Mesothelial cell of epicardium (in vitro differentiated cells): ENCODE measurements around the gene RXFP1. TPM values are rescaled to one million over a fixed set of nuclear protein-coding genes. Genes with fewer than 3 reads are reported as not detected.

ENCODE experiments used
- DNase-seq, 2 experiments: peaks; one replicate each; pipeline ENCODE4 v3.0.0; 2021; ENCODE audit warnings: low spot score in 2 of 2; ENCODE audit not compliant: unreplicated experiment in 2 of 2
- H3K27ac Mint-ChIP-seq: 2 replicates; pipeline ENCODE4 v1.8.0; 2021; ENCODE audit warnings: mixed read lengths
- H3K27me3 Mint-ChIP-seq: 2 replicates; pipeline ENCODE4 v1.8.0; 2021; ENCODE audit warnings: low read depth, mixed read lengths
- H3K36me3 Mint-ChIP-seq: 2 replicates; pipeline ENCODE4 v1.8.0; 2021; ENCODE audit warnings: mixed read lengths
- H3K4me1 Mint-ChIP-seq: 2 replicates; pipeline ENCODE4 v1.8.0; 2021; ENCODE audit warnings: mixed read lengths
- H3K4me3 Mint-ChIP-seq: 2 replicates; pipeline ENCODE4 v1.8.0; 2021; ENCODE audit warnings: mild to moderate bottlenecking, moderate library complexity, mixed read lengths
- H3K9me3 Mint-ChIP-seq: 2 replicates; pipeline ENCODE4 v1.8.0; 2021; ENCODE audit warnings: mixed read lengths
- total RNA-seq: library from RNA; stranded (reverse); gene quantifications from 3 replicates; pipeline ENCODE4 v1.2.1, GENCODE V29; 2021
- TF ChIP-seq, protein P1 (sequence below): fragments of 200-600 bp; sonication (generic); IDR thresholded peaks from one replicate; pipeline ENCODE4 v1.5.0; 2021; ENCODE audit warnings: antibody characterized with exemption; ENCODE audit not compliant: unreplicated experiment

The RXFP1 gene
- total RNA-seq, 1 donor from 2014 or later, result 0.07 TPM

GRCh38 chr4:158581161-158581560 is 59.5 kb downstream of the RXFP1 start:
- peaks cover 3% of the 10 kb centered on the region for H3K9me3 Mint-ChIP-seq
- TF ChIP-seq, protein P1, sequence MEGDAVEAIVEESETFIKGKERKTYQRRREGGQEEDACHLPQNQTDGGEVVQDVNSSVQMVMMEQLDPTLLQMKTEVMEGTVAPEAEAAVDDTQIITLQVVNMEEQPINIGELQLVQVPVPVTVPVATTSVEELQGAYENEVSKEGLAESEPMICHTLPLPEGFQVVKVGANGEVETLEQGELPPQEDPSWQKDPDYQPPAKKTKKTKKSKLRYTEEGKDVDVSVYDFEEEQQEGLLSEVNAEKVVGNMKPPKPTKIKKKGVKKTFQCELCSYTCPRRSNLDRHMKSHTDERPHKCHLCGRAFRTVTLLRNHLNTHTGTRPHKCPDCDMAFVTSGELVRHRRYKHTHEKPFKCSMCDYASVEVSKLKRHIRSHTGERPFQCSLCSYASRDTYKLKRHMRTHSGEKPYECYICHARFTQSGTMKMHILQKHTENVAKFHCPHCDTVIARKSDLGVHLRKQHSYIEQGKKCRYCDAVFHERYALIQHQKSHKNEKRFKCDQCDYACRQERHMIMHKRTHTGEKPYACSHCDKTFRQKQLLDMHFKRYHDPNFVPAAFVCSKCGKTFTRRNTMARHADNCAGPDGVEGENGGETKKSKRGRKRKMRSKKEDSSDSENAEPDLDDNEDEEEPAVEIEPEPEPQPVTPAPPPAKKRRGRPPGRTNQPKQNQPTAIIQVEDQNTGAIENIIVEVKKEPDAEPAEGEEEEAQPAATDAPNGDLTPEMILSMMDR, result no peak
- no peaks in the 10 kb centered on the region for H3K36me3 Mint-ChIP-seq
- H3K27me3 Mint-ChIP-seq, result no peaks in the 10 kb centered on the region
- DNase-seq, result no peak
- H3K4me1 Mint-ChIP-seq, result peaks cover 3% of the 10 kb centered on the region
- no peak overlapping the region for H3K4me3 Mint-ChIP-seq
- H3K27ac Mint-ChIP-seq, result no peak overlapping the region

DNA sequence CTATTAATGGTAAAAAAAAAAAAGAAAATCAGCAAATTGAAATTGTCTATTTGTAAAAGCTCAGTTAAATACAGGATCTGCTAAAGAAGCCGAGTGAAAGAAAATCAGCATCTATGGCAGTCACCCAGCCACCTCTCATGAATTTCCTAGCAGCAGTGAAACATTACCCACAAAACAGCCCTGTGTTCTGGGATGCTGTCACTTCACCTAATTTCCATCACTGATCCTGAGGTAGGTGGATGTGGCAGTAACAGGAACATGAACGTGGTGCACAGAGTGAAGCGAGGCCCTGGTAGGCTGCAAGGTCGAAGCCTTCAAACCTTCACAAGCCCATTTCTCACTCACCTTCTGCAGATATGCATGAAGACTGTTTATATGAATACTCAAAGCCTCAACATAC is 65.2 kb downstream of the RXFP1 start:
- Mint-ChIP-seq H3K4me1 (peaks cover 6% of the 10 kb centered on the region), H3K36me3 (no peaks in the 10 kb centered on the region), H3K4me3 (no peak overlapping the region), H3K27me3 (no peaks in the 10 kb centered on the region), H3K9me3 (no peaks in the 10 kb centered on the region), H3K27ac (no peak overlapping the region)
- TF ChIP-seq, protein P1, result no peak
- DNase-seq, result no peak

GRCh38 chr4:158588285-158588684 is 66.6 kb downstream of the RXFP1 start:
- H3K27me3 Mint-ChIP-seq, result no peaks in the 10 kb centered on the region
- peaks cover 6% of the 10 kb centered on the region for H3K4me1 Mint-ChIP-seq
- H3K27ac Mint-ChIP-seq, result no peak overlapping the region

GRCh38 chr4:158588777-158589176 is 67.1 kb downstream of the RXFP1 start:
- no peaks in the 10 kb centered on the region for H3K9me3 Mint-ChIP-seq
- TF ChIP-seq, protein P1, result no peak
- DNase-seq, result no peak
- peaks cover 7% of the 10 kb centered on the region for H3K4me1 Mint-ChIP-seq
- no peak overlapping the region for H3K4me3 Mint-ChIP-seq
- H3K36me3 Mint-ChIP-seq, result no peaks in the 10 kb centered on the region
- no peak overlapping the region for H3K27ac Mint-ChIP-seq
- H3K27me3 Mint-ChIP-seq, result no peaks in the 10 kb centered on the region

More at GRCh38 chr4:158588285-158588684, 66.6 kb downstream of the RXFP1 start:
- Mint-ChIP-seq H3K36me3 (no peaks in the 10 kb centered on the region), H3K9me3 (no peaks in the 10 kb centered on the region), H3K4me3 (no peak overlapping the region)
- DNase-seq, result no peak
- TF ChIP-seq, protein P1, result no peak

- Mint-ChIP-seq H3K27ac (no peak overlapping the region), H3K4me3 (no peak overlapping the region), H3K36me3 (no peaks in the 10 kb centered on the region), H3K27me3 (no peaks in the 10 kb centered on the region), H3K4me1 (peaks cover 10% of the 10 kb centered on the region), H3K9me3 (no peaks in the 10 kb centered on the region)
- DNase-seq, result no peak
- TF ChIP-seq, protein P1, result no peak
Observed at GRCh38 chr4:158590306-158590705, 68.6 kb downstream of the RXFP1 start.

DNA sequence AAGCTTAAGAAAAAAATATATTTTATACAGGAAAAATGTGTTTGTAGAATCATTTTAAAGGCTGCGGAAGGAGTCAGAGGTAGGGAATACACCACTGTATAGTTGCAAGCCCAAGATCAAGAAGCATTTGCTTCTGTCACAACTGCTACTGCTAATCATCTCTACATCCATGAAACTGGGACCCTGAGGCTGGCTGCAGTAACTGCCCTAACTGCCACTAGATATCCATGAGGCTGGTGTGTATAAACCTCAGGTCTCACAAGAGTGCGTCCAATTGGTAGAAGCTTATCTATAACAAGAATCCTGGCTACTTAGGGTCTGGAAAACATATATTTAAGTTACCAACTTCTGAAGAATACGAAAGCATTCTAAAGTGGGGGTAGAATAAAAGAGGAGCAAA is 69.1 kb downstream of the RXFP1 start:
- H3K36me3 Mint-ChIP-seq, result no peaks in the 10 kb centered on the region
- no peak for DNase-seq
- H3K9me3 Mint-ChIP-seq, result no peaks in the 10 kb centered on the region

More for the DNA sequence above, 69.1 kb downstream of the RXFP1 start:
- TF ChIP-seq, protein P1, result no peak
- H3K4me3 Mint-ChIP-seq, result no peak overlapping the region
- H3K4me1 Mint-ChIP-seq, result peaks cover 10% of the 10 kb centered on the region
- no peak overlapping the region for H3K27ac Mint-ChIP-seq
- H3K27me3 Mint-ChIP-seq, result no peaks in the 10 kb centered on the region
